ENCODE data around the gene AKAP6.

Gene AKAP6

DNA sequence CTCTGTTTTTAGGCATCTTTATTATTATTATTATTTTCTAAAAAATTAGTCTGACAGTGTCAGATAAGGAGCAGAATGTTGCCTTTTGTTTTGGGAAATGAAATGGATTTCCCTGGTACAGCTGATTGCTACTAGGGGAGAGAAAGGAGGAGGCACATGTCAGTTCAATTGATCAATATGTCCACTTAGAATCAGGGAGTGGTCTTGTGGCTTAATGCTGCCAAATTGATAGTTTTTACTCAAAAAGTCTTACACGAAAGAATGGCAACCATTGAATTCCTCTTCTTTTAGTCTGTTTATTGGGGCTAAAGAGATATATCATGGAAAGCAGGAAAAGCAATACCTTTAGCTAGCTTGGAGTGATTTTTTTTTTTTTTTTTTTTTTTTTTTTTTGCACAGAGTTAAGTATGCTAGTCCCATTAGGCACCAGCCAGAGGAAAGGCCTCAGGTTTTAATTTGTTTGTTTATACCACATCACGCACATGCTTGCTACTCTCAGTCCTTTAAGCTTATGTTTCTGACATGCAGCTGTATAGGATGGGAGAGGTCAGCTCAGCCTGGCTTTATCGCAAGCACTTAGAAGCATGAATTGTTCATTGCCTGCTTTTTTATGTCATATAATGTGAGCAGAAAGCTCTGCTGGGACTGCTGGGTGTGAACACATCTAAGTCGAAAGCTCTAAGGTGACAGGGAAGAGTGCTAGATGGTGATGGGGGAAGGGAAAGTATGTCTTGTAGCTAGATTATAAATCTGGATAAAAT is 1.4 kb downstream of the AKAP6 start:
- DNase-seq (ENCODE audit: low read depth): no peak
- TF ChIP-seq, protein P1, sequence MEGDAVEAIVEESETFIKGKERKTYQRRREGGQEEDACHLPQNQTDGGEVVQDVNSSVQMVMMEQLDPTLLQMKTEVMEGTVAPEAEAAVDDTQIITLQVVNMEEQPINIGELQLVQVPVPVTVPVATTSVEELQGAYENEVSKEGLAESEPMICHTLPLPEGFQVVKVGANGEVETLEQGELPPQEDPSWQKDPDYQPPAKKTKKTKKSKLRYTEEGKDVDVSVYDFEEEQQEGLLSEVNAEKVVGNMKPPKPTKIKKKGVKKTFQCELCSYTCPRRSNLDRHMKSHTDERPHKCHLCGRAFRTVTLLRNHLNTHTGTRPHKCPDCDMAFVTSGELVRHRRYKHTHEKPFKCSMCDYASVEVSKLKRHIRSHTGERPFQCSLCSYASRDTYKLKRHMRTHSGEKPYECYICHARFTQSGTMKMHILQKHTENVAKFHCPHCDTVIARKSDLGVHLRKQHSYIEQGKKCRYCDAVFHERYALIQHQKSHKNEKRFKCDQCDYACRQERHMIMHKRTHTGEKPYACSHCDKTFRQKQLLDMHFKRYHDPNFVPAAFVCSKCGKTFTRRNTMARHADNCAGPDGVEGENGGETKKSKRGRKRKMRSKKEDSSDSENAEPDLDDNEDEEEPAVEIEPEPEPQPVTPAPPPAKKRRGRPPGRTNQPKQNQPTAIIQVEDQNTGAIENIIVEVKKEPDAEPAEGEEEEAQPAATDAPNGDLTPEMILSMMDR (IDR thresholded peaks at IDR 0.05; ENCODE audit: insufficient read depth, low read depth, low read length, missing control alignments): no peak
- H3K4me3 ChIP-seq (ENCODE audit: low read depth, low read length): no peak overlapping the region

DNA sequence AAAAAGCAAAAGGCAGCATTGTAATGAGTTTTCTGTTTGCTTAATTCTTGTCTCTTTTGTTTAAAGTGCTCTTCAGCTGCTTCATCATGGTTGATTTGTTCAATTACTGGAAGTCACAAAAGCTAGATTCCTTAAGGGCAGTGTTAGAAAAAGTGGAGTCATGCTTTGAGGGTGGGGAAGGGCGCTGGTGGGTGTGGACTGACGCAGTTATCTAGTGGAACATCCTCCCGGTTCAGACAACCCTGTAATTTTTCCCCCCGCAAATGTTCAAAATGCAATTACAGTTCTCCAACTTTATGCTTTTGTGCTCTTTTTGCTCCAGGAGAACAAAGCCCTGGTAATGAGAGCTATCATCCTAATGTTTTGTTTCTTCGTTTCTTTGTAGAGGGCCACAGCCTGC is 2.1 kb downstream of the AKAP6 start:
- H3K4me3 ChIP-seq (ENCODE audit: low read depth, low read length): no peak overlapping the region
- DNase-seq (ENCODE audit: low read depth): no peak
- TF ChIP-seq, protein P1 (IDR thresholded peaks at IDR 0.05; ENCODE audit: insufficient read depth, low read depth, low read length, missing control alignments): no peak

DNA sequence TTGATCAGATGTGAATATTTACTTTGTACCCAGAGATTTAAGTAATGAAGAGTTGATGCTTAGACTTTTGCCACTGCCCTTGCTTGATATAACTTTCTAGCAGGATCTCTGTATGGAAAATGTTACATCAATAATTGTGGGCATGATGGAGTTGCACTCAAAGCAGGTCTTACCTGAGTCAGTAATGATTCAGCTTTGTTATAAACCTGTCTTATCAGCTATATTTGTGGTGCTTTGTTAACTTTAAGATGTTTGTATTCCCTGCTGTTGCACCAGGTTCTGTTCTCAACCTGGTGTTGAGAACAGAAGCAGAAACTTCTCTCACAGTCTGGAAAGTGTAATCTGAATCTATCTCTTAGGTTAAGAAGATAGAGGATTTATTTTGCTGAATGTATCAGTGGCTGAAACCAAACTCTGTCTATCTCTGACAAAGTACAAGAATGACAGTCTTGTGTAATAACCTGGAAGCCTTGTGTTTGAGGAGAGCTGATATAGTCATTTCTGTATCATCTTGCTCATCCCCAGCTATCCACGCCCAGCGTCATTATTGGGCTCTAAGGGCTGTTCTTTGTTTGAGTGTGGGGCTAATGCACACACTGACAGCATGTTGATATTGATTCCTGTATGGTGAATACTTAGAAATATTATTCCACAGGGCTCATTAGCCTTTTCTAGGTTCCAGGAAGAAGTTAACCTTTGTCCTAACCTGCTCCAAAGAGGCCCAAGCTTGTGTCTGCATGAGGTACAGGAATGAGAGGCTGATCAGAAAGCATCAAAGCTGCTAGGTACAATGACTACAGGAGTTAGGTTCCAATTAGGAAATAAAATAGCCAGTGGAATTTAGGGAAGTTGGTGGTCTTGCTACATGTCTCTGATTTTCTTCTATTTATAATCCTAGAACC is 3.6 kb downstream of the AKAP6 start:
- TF ChIP-seq, protein P1 (IDR thresholded peaks at IDR 0.05; ENCODE audit: insufficient read depth, low read depth, low read length, missing control alignments): no peak
- peak; percentile 24 for DNase-seq (ENCODE audit: low read depth)
- H3K4me3 ChIP-seq (ENCODE audit: low read depth, low read length): no peak overlapping the region

DNA sequence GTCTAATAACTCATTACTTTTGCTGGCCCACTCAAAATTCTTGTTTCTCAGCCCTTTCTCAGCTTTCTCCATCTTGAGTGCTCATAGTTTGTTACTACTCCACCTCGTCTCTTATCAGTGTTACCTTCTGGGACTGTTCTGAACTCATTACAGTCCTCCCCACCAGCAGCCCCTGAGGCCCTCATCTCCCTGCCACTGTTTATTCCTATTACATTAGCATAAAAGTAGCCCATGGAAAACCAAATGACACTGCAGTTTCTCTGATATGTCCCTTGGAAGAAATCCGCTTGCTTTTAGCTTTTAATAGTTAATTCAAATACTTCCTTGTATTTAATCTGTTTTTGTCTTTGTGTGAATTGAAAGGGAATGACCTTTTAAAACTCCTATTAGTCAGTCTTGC is 7.6 kb downstream of the AKAP6 start:
- no peak overlapping the region for H3K4me3 ChIP-seq (ENCODE audit: low read depth, low read length)
- no peak for DNase-seq (ENCODE audit: low read depth)
- TF ChIP-seq, protein P1 (IDR thresholded peaks at IDR 0.05; ENCODE audit: insufficient read depth, low read depth, low read length, missing control alignments): no peak

DNA sequence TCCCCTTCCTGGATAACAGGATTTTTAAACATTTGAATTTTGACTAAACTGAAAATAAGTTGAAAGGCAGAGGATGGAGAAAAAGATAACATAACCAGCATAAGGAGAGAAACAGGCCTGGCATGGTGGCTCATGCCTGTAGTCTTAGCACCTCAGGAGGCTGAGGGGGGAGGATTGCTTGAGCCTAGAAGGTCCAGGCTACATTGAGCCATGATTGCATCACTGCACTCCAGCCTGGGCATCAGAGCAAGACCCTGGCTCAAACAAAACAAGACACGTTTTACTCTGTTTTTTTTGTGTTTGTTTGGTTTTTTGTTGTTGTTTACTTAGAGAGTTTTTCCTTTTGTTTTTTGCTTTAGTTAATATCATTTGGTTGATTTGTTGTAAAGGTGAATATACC is 8.7 kb downstream of the AKAP6 start:
- no peak for DNase-seq (ENCODE audit: low read depth)
- TF ChIP-seq, protein P1 (IDR thresholded peaks at IDR 0.05; ENCODE audit: insufficient read depth, low read depth, low read length, missing control alignments): no peak
- H3K4me3 ChIP-seq (ENCODE audit: low read depth, low read length): no peak overlapping the region

DNA sequence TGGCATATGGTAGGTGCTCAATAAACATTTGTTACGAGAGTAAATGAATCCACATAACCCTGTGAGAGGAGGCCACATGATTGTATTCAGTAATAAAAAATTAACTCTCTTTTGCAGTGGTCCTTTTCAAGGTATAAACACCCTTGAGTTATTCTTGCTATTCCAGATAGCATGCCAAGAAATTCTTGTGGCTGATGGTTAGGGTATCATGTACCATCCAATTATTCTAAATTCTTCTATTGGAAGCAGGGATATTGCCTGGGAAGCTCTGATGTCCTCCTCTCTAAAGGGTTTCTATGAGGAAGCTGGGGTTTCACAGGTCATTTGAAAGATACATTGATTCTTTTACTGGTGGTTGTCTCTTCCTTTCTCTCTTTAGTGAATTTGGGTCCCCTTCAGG is 10.1 kb downstream of the AKAP6 start:
- TF ChIP-seq, protein P1 (IDR thresholded peaks at IDR 0.05; ENCODE audit: insufficient read depth, low read depth, low read length, missing control alignments): no peak
- no peak overlapping the region for H3K4me3 ChIP-seq (ENCODE audit: low read depth, low read length)
- DNase-seq (ENCODE audit: low read depth): no peak

All from GM12865 (cell line).